GM19438 (cell line): ENCODE data around the gene LRMDA.

Source experiments
- ATAC-seq: cut with Tn5 transposase; IDR thresholded peaks from one replicate; pipeline ENCODE4 v1.9.1; 2021; ENCODE audit warnings: low read depth; ENCODE audit not compliant: unreplicated experiment

Gene LRMDA

DNA sequence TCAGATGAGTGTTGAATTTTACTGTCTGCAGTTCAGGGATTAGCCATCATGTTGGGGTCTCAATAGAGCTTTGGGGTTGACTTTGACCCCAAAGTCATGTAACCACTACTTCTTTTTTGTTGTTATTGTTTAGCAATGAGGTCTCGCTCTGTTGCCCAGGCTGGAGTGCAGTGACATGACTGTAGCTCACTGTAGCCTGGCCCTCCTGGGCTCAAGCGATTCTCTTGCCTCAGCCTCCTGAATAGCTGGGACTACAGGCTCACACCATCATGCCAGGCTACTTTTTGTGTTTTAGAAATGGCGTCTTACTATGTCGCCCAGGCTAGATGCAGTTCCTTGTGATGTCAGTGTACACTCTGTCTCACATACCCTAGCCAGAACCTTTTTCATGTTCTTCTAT, 598.4 kb downstream of the LRMDA start:
- ATAC-seq, result no peak

DNA sequence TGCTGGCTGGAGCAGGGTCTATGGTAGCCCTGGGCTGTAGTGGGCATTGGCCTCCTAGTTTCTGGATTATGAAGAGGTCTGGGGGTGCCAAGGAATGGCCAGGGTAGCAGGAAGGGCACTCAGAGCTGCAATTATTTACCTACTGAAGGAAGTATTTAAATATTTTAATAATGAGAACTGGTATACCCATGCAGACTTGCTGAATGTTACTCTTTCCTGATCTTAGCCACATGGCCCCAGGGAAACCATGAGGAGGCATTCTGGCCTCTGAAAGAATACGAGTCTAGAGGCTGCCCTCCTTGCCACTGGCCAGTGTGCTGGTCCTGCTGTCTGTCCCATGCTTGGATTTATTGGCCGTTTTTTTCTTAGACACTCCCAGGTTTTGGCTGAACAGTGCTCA, 599.7 kb downstream of the LRMDA start:
- no peak for ATAC-seq

DNA sequence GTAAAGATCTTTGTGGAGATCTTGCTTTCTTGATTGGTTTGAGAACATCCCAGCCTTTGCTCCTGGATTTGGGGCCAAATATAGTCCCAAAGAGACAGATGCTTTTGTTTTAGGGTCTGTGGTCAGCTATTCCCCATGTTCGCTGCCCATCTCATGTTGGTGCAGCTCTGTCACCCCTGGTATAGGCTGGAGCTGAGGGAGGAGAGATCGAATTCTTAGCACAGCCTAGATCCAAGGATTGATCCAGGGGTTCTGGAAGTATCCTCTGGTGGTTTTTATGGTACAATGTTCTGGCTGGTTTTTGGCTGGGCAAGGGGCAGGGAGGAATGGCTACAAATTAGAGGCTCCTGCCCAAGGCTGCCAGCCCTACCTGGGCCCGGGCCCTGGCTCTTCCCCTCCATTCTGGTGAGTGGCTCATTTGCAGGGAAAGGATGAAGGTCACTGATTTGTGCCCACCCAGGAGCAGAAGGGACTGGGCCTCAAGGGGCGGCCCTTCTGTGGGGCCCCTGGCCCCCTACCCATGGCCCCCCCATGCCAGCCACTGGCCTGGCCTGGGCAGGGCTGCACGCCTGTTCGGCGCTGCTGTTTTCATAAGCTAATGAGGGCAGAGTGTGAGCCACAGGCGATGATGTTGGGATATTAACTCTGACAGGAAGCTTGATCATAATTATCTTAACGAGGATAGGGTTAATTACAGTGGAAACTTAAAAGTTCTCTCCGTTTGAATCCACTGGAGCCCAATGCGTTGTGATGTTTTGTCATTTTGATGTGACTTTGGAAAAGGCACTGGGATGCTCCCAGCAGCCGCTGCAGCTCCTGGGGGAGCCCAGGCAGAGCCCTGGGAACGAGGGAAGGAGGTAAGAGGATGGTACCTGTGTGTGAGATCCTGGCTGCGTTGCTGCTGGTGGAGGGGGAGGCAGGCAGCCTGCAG, 600.6 kb downstream of the LRMDA start:
- ATAC-seq, result no peak

DNA sequence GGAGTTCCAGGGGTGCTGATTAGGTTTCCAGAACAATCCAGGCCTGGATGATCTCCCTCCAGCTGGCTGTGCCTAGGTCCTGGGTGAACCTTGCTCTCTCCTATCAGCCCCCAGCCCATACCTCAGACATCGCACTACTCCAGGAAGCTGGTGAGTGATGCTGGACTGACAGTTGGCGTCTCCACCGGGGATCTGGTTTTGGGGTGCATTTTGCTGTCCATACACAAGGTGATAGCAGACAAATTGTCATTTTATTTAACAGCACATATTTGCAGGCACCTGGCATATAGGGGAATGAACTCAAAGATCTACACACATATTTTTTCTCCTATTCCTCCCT, 601.2 kb downstream of the LRMDA start:
- ATAC-seq, result no peak

DNA sequence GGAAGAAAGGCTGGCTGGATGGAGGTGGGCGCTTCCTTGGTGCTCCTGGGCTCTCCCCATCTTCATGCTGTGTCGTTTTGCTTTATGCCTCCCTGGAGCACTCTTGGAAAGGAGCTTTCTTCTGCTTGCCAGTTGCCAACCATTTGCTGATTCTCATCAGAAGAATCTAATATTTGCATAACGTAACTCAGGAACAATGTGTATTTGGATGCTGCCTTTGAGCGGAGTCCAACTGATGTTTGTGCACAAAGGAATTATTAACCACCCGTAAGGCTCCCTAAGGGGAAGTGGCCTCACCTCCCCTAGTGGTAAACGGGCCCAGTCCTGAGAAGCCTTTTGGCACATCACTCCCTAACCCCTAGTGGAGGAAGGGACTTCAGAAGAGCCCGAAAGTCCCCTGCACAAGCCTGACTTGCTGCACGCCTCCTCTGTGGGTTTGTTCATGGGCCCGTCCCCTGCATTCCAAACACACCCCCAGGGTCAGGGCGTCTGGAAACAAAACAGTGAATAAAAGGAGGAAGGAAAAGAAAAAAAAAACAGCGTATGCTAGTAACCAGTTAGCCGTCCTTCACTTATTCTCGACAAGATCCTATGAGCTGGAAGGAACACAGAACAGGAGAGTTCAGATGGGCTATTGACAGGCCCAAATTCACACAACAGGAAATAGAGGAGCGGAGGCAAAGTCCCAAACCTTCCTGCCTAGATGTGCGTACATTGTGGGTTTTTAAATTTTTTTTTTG, 602.2 kb downstream of the LRMDA start:
- ATAC-seq, result no peak

DNA sequence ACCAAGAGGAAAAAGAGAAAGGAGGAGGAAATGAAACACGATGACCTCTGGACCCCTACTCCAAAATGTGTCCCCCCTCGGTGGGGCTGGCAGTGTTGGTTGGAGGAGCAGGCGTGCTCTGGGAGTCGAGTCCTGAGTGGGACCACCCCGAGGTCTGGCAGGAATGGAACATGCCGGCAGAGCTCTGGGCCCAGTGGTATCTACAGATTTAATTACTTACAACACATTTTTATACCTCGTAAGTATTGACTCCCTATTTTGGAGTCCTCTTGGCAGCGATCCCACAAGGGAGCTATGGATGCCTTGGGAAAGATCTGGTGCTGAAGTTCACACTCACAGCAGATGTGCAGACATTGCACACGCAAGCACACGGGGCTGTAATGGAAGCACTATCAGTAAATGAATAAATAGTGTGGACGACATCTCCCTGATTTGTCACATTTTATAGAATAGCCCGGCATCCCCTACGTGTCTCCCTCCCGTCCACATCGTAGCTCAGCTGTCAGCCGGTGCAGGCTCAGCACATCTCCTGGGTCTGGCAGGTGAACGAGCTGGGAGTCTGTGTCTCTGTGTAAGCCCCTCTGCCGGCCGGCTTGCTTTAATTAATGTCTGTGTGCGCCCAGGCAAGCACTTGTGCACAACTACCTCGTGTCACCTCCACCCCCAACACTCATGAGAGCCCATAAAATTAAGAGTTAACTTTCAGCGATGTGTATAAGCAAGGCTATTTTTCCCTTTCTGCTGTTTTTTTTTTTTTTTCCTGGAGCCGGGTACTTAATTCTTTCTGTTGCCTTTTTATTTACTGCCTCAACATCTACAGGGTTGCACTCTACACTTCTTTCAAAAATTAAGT, 603.2 kb downstream of the LRMDA start:
- ATAC-seq, result no peak

DNA sequence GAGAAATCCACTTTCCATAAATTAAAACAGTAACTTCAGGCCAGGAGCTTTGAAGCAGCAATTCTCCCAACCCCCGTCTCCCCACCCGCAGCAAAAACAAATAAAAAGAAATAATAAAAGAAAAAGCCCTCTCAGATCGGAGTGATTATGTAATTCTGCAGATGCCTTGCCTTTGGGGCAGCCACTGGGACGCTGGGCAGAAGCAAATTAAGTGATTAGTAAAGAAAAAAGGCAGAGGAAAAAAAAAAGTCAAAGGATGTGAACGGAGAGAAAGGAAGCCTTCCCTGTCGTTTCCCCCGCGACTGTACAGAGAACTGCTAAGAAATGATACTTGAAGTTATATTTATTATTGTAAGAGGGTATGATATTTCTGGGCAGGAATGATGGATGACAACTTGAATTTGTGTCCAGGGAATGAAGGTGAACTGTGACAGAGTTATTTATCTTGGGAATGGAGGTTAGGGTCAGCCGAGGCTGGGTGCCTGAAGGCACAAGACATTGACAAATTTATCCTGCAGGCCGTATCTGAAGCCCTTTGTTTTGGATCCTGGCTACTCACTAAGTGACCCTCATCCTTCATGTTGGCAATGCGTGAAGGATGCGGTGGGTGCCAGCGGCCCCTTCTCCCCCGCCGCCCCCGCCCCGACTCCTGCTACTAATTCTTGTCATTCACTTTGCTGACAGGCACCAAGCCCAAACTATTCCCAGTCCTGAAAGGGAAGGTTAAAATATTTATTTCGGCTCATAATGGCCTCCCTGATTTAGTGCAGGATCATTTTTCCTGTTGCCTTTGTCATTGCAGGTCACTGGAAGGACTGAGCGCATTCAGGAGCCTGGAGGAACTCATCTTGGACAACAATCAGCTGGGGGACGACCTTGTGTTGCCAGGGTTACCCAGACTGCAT, 604.0 kb downstream of the LRMDA start:
- no peak for ATAC-seq

DNA sequence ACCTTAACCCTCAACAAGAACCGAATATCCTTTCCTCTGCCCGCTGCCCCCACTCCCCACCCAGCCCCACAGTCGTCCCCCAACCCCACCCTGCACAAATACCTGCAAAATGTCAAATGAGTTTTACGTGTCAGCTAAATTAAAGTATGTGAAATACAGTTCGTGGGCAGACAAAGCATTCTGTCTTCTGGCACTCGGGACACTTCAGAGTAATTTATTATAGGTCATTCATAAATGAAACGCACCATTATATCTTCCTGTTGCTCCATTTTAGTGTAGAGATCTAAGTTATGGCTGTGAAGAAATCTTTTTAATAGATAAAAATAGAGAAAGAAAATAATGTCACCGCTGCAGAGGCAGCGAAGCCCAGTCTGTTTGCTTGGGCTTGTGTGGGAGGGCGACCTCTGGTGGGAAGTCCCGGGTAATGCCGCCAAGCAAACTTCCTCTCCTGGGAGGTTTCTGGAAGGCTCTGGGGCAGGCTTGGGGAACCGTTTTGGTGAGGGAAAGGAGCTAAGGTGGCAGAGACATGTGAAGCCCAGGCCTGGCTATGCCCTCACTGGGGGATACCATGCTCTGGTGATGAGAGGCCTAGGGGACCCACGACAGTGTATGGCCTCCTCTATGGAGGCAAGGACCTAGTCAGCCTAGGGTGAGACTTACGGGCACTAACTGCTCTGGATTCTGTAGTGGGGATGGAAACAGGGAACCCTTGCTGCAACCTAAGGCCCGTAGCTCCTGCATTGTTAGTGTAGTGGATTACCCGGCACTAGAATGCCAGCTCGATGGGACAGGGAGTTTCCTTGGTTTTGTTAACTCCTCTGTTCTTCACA, 604.9 kb downstream of the LRMDA start:
- ATAC-seq, result no peak

DNA sequence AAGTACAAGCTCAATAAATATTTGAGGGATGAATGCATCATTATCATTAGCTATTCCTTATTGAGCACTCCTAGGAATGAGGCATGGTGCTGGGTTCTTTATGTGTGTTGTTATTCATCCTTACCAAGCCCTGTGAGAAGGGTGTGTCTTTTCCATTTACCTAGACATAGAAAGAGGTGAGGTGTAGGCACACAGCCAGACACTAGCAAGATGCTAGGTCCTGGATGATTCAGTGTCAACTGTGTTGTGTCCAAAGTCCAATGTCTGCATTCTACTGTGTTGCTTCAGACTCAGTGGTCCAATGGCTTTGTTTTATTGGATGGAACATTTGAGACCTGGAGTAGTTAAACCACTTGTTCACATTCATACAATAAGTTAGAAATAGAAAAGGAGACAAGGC, 605.5 kb downstream of the LRMDA start:
- no peak for ATAC-seq

DNA sequence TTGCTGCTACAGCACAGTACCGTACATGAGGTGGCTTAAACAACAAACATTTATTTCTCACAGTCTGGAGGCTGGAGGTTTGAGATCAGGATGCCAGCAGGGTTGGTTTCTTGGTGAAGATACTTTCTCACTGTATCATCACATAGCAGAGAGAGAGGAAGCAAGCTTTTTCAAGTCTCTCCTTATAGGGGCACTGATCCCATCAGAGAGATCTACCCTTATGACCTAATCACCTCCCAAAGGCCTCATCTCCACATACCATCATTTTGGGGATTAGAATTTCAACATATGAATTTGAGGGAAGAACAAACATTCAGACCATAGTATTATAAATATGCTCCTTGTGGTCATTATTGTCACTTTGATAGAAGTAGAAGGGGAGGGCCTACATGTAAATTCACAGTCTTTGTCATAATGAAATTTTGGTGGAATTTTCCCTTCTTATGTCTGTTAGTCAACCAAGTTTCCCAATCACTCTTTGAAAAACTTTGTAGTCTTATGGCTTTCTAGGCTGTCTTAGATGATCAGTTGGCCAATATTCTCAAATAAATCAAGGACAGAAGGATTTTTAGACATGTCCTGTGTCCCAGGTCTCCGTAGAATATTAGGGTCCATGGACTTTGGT, 606.2 kb downstream of the LRMDA start:
- no peak for ATAC-seq

DNA sequence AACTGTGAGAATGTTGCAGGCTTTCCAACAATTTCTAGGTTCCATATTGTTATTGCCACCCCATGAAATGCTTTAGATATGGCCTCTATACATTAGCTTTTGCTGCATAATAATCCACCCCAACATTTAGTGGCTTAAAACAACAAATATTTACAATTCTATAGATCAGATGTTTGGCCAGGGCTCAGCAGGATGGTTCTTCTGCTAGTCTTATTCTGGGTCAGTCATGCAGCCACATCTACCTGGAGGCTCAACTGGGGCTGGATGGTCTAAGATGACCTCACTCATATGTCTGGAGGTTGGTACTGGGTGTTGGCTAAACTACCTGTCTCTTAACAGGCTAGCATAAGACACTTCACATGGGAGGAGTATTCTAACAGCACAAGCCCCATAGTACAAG, 607.3 kb downstream of the LRMDA start:
- no peak for ATAC-seq

DNA sequence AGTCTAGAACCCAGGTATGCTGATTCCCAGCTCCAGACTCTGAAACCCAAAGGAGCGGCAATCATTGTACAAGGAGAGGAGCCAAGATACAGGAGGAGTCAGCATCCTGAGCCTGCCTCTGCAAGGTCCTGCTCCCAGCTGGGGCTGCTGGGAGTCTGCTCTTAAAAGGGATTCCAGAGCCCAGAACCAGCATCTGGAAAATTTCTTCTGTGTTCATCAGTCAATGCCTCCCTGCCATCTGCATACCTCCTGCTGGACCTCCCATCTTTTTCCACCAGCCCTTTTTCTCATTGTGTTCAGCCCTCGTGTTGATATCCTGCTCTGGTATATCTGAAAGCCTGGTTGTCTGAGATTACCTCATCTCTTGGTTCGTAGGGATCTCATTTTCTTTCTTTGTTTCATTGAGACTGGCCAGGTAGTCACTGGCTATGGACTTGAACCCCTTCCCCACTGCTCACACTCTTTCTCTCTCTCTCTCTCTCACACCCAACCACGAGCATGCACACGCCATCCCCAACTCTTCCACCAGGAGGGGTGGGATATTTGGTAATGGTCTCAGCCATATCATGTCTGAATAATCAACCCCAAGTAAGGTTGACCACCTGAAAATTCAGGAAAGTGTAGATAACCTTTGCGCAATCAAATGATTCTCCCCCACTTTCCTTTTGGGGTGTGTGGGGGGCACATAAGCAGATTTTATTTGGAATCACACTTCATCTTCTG, 608.8 kb downstream of the LRMDA start:
- ATAC-seq, result no peak

DNA sequence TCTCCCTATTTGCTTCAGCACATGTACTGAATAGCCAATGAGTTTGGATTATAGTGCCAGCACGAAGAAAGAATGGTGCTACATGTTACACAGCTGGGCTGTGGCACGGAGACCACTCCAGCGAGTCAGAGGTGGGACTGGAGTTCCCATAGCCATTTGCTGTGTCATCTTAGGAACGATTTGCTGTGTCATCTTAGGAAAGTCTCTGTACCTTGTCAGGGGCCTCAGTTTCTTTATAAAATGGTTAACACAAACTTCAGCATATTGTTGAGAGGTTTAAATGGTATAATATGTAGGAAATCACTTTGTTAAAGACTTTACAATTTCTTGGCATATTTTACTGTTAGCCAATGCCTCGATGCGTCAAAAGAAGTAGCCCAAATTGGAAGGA, 609.4 kb downstream of the LRMDA start:
- no peak for ATAC-seq

DNA sequence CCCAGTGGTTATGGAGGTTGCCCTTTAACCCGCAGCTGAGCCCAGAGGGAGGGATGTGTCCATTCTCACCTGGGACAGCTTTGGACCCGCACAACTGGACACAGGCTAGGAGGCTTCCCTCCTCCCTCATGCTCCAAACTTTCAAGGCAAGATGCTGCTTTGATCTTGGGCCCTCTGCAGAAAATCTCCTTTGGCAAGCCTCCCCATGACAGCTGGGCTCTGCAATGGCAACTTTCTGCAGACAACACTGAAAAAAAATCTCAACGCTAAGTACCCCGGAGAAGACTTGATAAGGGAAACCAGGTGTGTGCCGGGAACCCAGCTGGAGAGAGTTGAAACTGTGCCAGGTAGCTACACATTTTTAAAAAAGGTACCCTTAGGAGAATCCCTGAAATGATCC, 610.1 kb downstream of the LRMDA start:
- no peak for ATAC-seq

DNA sequence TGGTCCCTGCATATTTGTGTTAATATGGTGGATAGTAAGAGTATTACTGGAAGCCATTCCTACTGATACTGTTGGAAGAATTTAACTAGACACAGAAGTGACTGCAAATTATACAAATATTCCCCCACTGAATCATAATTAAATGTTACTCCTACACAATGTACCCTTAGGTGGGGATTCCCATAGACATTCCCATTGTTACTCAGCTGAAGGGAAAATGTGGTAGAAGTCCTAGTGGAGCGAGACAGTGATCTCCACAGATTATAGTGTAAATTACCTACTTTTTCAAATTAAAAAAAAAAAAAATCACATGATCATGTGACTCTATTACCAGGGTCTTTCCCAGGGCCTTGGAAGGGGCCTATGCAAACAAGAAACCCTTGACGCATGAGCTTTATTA, 611.8 kb downstream of the LRMDA start:
- no peak for ATAC-seq

DNA sequence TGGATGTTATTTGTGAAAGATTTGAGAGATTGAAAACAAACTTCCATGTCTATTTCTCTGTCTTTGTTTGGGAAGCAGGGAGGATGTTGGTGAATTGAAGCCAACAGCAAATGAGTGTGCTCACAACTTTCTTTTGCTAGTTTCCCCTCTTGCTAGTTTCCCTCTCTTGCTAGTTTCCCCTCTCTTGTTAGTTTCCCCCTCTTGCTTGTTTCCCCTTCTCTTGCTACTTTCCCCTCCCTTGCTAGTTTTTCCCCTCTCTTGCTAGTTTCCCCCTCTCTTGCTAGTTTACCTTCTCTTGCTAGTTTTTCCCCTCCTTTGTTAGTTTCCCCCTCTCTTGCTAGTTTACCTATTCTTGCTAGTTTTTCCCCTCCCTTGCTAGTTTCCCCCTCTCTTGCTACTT, 613.3 kb downstream of the LRMDA start:
- ATAC-seq, result no peak

DNA sequence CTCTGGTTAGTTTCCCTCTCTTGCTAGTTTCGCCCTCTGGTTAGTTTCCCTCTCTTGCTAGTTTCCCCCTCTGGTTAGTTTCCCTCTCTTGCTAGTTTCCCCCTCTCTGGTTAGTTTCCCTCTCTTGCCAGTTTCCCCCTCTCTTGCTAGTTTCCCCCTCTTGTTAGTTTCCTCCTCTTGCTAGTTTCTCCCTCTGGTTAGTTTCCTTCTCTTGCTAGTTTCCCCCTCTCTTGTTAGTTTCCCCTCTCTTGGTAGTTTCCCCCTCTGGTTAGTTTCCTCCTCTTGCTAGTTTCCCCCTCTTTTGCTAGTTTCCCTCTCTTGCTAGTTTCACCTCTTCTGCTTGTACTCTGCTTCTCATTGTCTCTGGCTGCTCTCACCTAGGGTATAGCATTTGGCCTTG, 613.8 kb downstream of the LRMDA start:
- no peak for ATAC-seq

DNA sequence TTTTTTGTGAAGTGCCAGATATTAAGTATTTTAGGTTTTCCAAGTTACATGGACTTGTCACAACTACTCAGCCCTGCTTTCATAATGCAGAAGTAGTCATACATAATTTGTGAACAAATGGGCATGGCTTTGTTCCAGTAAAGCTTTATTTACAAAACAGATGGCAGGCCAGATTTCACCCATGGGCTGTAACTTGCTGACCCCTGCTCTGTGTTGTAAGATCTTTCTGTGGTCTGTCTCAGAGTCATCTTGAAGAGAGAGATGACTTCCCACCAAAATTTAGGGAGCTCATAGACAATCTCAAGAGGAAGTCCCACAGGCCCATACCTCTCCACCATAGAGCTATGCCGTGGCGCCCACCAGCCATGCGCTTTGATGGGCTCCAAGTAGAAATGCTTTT, 616.1 kb downstream of the LRMDA start:
- ATAC-seq, result no peak
